Measurements from ENCODE around the gene RHOXF1. TPM values are rescaled to one million over a fixed set of nuclear protein-coding genes. Genes with fewer than 3 reads are reported as not detected.
"Not testable (repeated sequence)": the region's sequence is repeated elsewhere in the genome, so short reads cannot be mapped to it uniquely, and the experiment has no call there.

The RHOXF1 gene
- total RNA-seq, 4 donors from 2014 or later, result not detected

GRCh38 chrX:120144178-120144844 lies 28.6 kb upstream of the RHOXF1 start:
- H3K4me1 ChIP-seq, result no peaks in the 10 kb centered on the region
- H3K27me3 ChIP-seq, result no peaks in the 10 kb centered on the region
- TF ChIP-seq, protein P1, sequence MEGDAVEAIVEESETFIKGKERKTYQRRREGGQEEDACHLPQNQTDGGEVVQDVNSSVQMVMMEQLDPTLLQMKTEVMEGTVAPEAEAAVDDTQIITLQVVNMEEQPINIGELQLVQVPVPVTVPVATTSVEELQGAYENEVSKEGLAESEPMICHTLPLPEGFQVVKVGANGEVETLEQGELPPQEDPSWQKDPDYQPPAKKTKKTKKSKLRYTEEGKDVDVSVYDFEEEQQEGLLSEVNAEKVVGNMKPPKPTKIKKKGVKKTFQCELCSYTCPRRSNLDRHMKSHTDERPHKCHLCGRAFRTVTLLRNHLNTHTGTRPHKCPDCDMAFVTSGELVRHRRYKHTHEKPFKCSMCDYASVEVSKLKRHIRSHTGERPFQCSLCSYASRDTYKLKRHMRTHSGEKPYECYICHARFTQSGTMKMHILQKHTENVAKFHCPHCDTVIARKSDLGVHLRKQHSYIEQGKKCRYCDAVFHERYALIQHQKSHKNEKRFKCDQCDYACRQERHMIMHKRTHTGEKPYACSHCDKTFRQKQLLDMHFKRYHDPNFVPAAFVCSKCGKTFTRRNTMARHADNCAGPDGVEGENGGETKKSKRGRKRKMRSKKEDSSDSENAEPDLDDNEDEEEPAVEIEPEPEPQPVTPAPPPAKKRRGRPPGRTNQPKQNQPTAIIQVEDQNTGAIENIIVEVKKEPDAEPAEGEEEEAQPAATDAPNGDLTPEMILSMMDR (IDR thresholded peaks at IDR 0.05), result no peak
- no peak for TF ChIP-seq POLR2A (IDR thresholded peaks at IDR 0.05)
- intact Hi-C loops (cut with DNase I), result no loop called here
- no peak for DNase-seq
- H3K36me3 ChIP-seq, result no peaks in the 10 kb centered on the region
- no peak overlapping the region for H3K4me3 ChIP-seq (replicated peaks in 1 of 3)
- H3K27ac ChIP-seq, result no peak overlapping the region
- no peaks in the 10 kb centered on the region for H3K9me3 ChIP-seq
- WGBS, 2 donors, result 30 to 53% methylated on average over 9 to 12 of the region's 12 CpGs

DNA sequence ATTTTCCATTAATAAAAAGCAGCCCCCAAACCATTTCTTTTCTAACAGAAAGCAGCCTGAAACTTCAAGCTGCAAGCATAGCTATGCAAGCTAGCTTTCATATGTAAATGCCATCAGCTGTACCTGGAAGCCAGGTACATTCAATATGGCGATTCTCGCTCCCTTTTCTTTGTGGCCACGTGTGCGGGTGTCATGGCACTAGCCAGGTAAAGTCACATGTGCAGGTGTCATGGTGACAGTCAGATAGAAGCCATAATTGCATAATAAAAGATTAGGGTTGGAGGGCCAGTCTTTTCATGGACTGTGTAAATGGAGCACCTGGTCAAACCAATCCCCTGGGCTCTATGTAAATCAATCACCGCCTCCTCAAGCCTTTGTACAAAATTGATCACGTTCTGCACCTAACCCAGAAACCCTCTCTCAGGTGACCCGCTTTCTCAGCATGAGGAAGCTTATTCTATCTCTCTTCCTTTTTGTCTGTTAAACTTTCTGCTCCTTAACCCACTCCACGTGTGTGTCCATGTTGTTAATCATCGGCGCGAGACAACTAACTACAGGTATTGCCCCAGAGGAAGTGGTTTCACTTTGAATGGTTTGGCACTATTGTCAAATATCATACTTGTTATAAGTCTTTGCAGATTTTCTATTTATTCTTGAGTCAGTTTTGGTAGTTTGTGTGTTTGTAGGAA lies 24.7 kb upstream of the RHOXF1 start:
- intact Hi-C loops (cut with DNase I), result no loop called here
- no peak for DNase-seq
- Histone ChIP-seq H3K27me3 (no peaks in the 10 kb centered on the region), H3K9me3 (no peaks in the 10 kb centered on the region), H3K4me1 (no peaks in the 10 kb centered on the region), H3K4me3 (replicated peaks in 1 of 3) (no peak overlapping the region), H3K27ac (no peak overlapping the region), H3K36me3 (no peaks in the 10 kb centered on the region)
- 86 to 93% methylated on average over 11 of the region's 11 CpGs for WGBS, 2 donors
- TF ChIP-seq POLR2A (IDR thresholded peaks at IDR 0.05), result no peak
- TF ChIP-seq, protein P1 (IDR thresholded peaks at IDR 0.05), result no peak

DNA sequence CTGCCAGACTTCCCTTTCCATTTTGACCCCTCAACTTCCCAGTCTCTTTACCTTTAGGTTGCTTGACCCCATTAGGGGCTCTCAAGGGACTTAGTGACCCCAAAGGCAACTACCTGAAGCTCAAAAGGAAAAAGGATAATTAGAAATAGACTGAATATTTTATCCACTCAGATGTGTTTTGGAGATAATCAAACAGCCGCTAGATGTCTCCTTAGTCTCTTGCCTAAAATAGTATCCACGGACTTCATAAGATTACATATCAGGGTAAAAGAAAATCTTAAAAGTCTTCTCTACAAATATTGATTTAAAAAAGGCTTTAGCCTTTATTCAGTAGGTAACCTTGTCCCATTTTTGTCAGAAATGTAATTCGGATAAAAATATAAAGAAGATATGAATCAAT lies 21.7 kb upstream of the RHOXF1 start:
- DNase-seq, result no peak
- Histone ChIP-seq H3K4me1 (no peaks in the 10 kb centered on the region), H3K4me3 (replicated peaks in 1 of 3) (no peak overlapping the region), H3K27ac (peak overlapping the region in 1 of 3 donors; percentile 14), H3K27me3 (no peaks in the 10 kb centered on the region), H3K9me3 (no peaks in the 10 kb centered on the region), H3K36me3 (no peaks in the 10 kb centered on the region)
- WGBS, 2 donors, result 80 to 84% methylated on average over 3 of the region's 3 CpGs
- TF ChIP-seq, protein P1 (IDR thresholded peaks at IDR 0.05), result no peak
- no peak for TF ChIP-seq POLR2A (IDR thresholded peaks at IDR 0.05)
- intact Hi-C loops (cut with DNase I), result no loop called here

DNA sequence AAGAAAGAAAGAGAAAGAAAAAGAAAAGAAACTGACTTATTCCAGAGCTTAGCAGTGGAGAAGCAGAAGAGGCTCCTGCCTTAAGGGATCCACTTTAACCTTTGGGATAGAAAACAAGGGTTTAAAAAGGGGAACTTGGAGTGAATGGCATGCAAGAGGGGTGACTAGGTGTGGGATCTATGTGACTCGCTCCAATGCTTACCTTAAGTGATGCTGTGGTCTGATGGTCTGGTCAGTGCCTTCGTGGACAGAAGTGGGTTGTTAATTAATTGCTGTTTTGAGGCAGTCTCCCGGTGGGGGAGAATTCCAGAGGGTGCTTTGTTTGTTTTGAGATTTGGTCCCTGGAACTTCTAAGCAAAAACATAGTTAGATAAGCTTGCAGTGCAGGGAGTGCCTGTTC lies 21.1 kb upstream of the RHOXF1 start:
- H3K27ac ChIP-seq, result peak overlapping the region in 1 of 3 donors; percentile 14
- no peaks in the 10 kb centered on the region for H3K27me3 ChIP-seq
- no peak overlapping the region for H3K4me3 ChIP-seq (replicated peaks in 1 of 3)
- no peak for DNase-seq
- intact Hi-C loops (cut with DNase I), result no loop called here
- no peak for TF ChIP-seq POLR2A (IDR thresholded peaks at IDR 0.05)
- TF ChIP-seq, protein P1 (IDR thresholded peaks at IDR 0.05), result no peak
- 27 to 35% methylated on average over 3 of the region's 3 CpGs for WGBS, 2 donors
- no peaks in the 10 kb centered on the region for H3K9me3 ChIP-seq
- no peaks in the 10 kb centered on the region for H3K36me3 ChIP-seq
- H3K4me1 ChIP-seq, result no peaks in the 10 kb centered on the region

GRCh38 chrX:120136128-120136527 lies 20.4 kb upstream of the RHOXF1 start:
- Histone ChIP-seq H3K27ac (peak overlapping the region in 1 of 3 donors; percentile 14), H3K9me3 (no peaks in the 10 kb centered on the region), H3K4me3 (replicated peaks in 1 of 3) (no peak overlapping the region), H3K27me3 (no peaks in the 10 kb centered on the region), H3K4me1 (no peaks in the 10 kb centered on the region), H3K36me3 (no peaks in the 10 kb centered on the region)
- DNase-seq, result no peak
- TF ChIP-seq, protein P1 (IDR thresholded peaks at IDR 0.05), result no peak
- TF ChIP-seq POLR2A (IDR thresholded peaks at IDR 0.05), result no peak
- intact Hi-C loops (cut with DNase I), result no loop called here
- WGBS, 2 donors, result 81 to 86% methylated on average over 3 to 6 of the region's 6 CpGs

DNA sequence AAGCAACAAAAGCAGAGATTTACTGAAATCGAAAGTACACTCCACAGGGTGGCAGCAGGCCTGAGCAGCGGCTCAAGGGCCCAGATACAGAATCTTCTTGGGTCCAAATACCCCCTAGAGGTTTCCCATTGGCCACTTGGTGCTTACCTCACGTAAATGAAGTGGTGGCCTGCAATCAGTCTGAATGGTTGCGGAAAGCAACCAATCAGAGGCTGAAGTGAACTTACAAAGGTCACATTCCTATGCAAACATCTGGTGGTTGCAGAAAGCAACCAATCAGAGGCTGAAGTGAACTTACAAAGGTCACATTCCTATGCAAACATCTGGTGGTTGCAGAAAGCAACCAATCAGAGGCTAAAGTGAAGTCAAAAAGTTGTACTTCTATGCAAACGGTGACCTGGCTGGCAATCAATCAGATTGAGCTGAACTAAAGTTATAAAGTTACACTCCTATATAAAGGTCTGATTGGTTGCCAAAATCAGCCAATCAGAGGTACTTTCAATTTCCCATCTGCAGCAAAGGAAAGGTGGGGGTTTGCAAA lies 12.7 kb upstream of the RHOXF1 start:
- H3K9me3 ChIP-seq, H3K4me1 ChIP-seq: not testable (repeated sequence)

More for the DNA sequence above, 12.7 kb upstream of the RHOXF1 start:
- H3K4me3 ChIP-seq (replicated peaks in 1 of 3); intact Hi-C loops (cut with DNase I); H3K36me3 ChIP-seq; DNase-seq; H3K27ac ChIP-seq; H3K27me3 ChIP-seq: not testable (repeated sequence)
- 90 to 97% methylated on average over 5 of the region's 5 CpGs for WGBS, 2 donors
